Parathyroid adenoma (tissue), 2 donors: ENCODE measurements around the gene CHIC2.
"Not testable (repeated sequence)": the region's sequence is repeated elsewhere in the genome, so short reads cannot be mapped to it uniquely, and the experiment has no call there.

Experiments
- H2AFZ ChIP-seq: fragments of 300-600 bp; sonication (generic); one replicate; pipeline ENCODE4 v1.7.0; 2017; ENCODE audit warnings: antibody characterized with exemption, mild to moderate bottlenecking
- H3K27ac ChIP-seq: fragments of 300-600 bp; sonication (generic); one replicate; pipeline ENCODE4 v1.7.0; 2017
- H3K27me3 ChIP-seq: fragments of 300-600 bp; sonication (generic); one replicate; pipeline ENCODE4 v1.7.0; 2017; ENCODE audit warnings: low read length; ENCODE audit not compliant: control insufficient read depth, insufficient read depth
- H3K36me3 ChIP-seq: fragments of 300-600 bp; sonication (generic); one replicate; pipeline ENCODE4 v1.7.0; 2017; ENCODE audit warnings: low read length; ENCODE audit not compliant: control insufficient read depth, insufficient read depth
- H3K4me1 ChIP-seq: fragments of 300-600 bp; sonication (generic); one replicate; pipeline ENCODE4 v1.7.0; 2017; ENCODE audit warnings: control low read depth
- H3K4me2 ChIP-seq: fragments of 300-600 bp; sonication (generic); one replicate; pipeline ENCODE4 v1.7.0; 2017; ENCODE audit warnings: low read length
- H3K4me3 ChIP-seq: fragments of 300-600 bp; sonication (generic); one replicate; pipeline ENCODE4 v1.7.0; 2017; ENCODE audit warnings: low read depth, low read length
- H3K79me2 ChIP-seq: fragments of 300-600 bp; sonication (generic); one replicate; pipeline ENCODE4 v1.7.0; 2017; ENCODE audit warnings: control low read depth
- H3K9ac ChIP-seq: fragments of 300-600 bp; sonication (generic); one replicate; pipeline ENCODE4 v1.7.0; 2017; ENCODE audit warnings: mild to moderate bottlenecking
- H3K9me3 ChIP-seq: fragments of 300-600 bp; sonication (generic); one replicate; pipeline ENCODE4 v1.7.0; 2017; ENCODE audit warnings: low read length; ENCODE audit not compliant: control insufficient read depth
- CTCF ChIP-seq: fragments of 300-600 bp; sonication (generic); IDR thresholded peaks from one replicate; pipeline ENCODE4 v1.7.0; 2017; ENCODE audit warnings: antibody characterized with exemption, mild to moderate bottlenecking
- donor health status: primary hyperparathyroidism.

CHIC2 gene

GRCh38 chr4:54056360-54056759, 8.0 kb downstream of the CHIC2 start:
- Histone ChIP-seq H3K9me3 (no peaks in the 10 kb centered on the region), H3K36me3 (no peaks in the 10 kb centered on the region), H2AFZ (no peak overlapping the region), H3K27ac (no peak overlapping the region), H3K4me2 (no peak overlapping the region), H3K27me3 (no peaks in the 10 kb centered on the region), H3K9ac (no peak overlapping the region), H3K4me3 (no peak overlapping the region), H3K79me2 (peaks cover 5% of the 10 kb centered on the region), H3K4me1 (peaks cover 9% of the 10 kb centered on the region)
- no peak for TF ChIP-seq CTCF

- no peak overlapping the region for H3K4me3 ChIP-seq
- no peak overlapping the region for H2AFZ ChIP-seq
- H3K79me2 ChIP-seq: peaks cover 5% of the 10 kb centered on the region
- H3K27ac ChIP-seq: no peak overlapping the region
- H3K4me1 ChIP-seq: peaks cover 5% of the 10 kb centered on the region
- no peaks in the 10 kb centered on the region for H3K27me3 ChIP-seq
- no peaks in the 10 kb centered on the region for H3K9me3 ChIP-seq
- no peak overlapping the region for H3K9ac ChIP-seq
- no peak overlapping the region for H3K4me2 ChIP-seq
- no peak for TF ChIP-seq CTCF
- H3K36me3 ChIP-seq: no peaks in the 10 kb centered on the region
These were observed 8.9 kb downstream of the CHIC2 start for GRCh38 chr4:54055494-54055893.

- no peak overlapping the region for H3K4me2 ChIP-seq
- H3K4me3 ChIP-seq: no peak overlapping the region
- peaks cover 5% of the 10 kb centered on the region for H3K79me2 ChIP-seq
- no peak overlapping the region for H3K27ac ChIP-seq
- no peak overlapping the region for H2AFZ ChIP-seq
- no peaks in the 10 kb centered on the region for H3K36me3 ChIP-seq
- no peaks in the 10 kb centered on the region for H3K9me3 ChIP-seq
- H3K27me3 ChIP-seq: no peaks in the 10 kb centered on the region
- no peak overlapping the region for H3K9ac ChIP-seq
- H3K4me1 ChIP-seq: peaks cover 5% of the 10 kb centered on the region
- no peak for TF ChIP-seq CTCF
These were observed 9.9 kb downstream of the CHIC2 start for GRCh38 chr4:54054501-54054900.

DNA sequence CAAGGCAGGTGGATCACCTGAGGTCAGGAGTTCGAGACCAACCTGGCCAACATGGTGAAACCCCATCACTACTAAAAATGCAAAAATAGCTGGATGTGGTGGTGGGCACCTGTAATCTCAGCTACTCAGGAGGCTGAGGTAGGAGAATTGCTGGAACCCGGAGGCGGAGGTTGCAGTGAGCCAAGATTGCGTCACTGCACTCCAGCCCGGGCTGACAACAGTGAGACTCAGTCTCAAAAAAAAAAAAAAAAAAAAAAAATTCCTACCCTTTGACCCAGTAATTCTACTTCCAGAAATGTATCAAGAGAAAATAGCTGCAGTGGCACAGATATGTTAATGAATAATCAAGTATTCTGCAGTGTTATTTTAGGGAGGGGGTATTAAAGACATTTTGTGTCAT, 11.1 kb downstream of the CHIC2 start:
- H3K27ac ChIP-seq, H3K4me2 ChIP-seq, H3K9me3 ChIP-seq, H3K4me3 ChIP-seq, H2AFZ ChIP-seq, H3K4me1 ChIP-seq, H3K27me3 ChIP-seq, H3K9ac ChIP-seq, H3K36me3 ChIP-seq, H3K79me2 ChIP-seq: not testable (repeated sequence)

- Histone ChIP-seq H3K4me1 (no peaks in the 10 kb centered on the region), H3K27me3 (no peaks in the 10 kb centered on the region), H3K9ac (no peak overlapping the region), H3K4me3 (no peak overlapping the region), H3K9me3 (no peaks in the 10 kb centered on the region), H2AFZ (no peak overlapping the region), H3K79me2 (peaks cover 2% of the 10 kb centered on the region), H3K4me2 (no peak overlapping the region), H3K36me3 (no peaks in the 10 kb centered on the region), H3K27ac (no peak overlapping the region)
- no peak for TF ChIP-seq CTCF
These were observed 14.0 kb downstream of the CHIC2 start for GRCh38 chr4:54050214-54050904.

GRCh38 chr4:54043630-54044029, 20.8 kb downstream of the CHIC2 start:
- not testable (repeated sequence) for H3K4me1 ChIP-seq, H3K79me2 ChIP-seq, H3K4me3 ChIP-seq, H3K9ac ChIP-seq, H2AFZ ChIP-seq, H3K27ac ChIP-seq, H3K9me3 ChIP-seq, H3K27me3 ChIP-seq, H3K4me2 ChIP-seq, H3K36me3 ChIP-seq
